Measurements from ENCODE around the gene MYH15.

MYH15 gene

DNA sequence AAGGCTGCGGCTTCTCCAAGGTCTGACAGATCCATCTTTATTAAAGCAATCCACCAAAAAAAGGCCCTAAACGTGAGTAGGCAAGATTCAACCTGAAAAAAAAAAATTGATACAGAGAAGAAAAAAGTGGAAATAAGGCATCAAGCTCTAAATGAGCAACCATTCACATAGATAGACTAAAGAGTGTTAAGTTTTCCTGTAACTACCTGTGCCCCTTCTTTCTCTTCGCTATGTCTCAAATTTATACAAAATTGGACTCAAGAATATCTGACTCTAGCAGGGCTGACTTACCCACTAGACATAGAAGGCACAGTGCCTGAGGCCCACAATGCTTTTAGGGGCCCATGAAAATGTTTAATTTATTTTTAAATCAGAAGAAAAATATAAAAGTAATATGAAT, at the start of gene MYH15:
Gene MYH15 (minus strand): TSS at position 101 of the 400 bp plus-strand sequence. CDS start 66 bp downstream, at position 35.
- DNase-seq, result no peak

DNA sequence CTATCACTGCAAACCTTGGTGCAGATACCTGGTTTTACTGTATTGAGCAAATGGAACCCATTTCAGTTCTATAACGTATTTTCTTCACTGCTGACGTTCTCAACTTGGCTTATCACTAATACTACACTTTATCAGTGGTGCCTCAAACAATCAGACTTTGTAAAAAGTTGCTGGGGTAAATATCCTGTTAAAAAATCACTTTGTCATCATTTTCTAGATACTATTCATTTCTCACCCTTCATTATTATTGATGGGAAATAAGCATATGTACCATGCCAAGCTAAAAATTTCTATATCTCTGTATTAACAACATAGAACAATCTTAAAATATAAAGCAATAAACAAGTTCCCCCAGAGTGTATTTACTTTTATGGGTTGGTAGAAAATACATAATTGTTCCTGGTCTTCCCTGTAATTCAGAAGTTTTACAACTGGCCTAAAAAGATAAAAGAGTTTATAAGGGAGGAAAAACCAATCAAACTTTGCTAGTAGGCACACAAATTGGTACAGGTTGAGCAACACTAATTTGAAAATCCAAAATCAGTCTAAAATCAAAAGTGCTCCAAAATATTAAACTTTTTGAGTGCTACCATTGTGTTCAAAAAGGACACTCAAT, 45.7 kb upstream of the MYH15 start:
- DNase-seq, result no peak

DNA sequence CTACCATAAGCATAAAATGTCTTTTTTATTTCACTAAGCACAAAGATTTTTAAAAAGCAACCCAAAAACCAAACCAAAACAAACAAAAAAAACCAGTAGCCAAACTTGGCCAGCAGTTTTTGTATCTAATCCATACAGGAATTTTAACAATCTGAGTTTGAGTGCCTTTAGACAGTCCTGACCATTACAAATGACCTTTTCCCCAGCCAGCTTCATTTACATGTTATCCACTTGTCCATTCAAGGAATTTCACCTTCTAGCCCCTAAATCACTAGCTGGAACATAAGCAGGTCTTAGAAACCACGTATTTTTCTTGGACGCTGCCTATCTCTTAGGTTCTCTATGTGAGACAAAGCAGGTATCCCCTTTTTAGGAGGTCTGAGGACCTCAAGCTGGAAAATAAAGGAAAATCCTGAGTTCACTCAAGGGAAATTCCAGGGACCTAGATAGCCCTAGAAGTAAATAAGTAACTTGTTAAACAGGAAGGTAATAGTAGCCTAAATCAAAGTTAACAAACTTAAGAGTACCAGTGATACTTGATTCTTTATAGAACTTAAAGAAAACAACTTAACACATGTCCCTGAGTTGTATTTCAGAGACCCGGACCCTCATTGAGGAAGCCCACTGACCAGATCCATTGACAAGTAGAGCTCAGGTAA, 44.6 kb upstream of the MYH15 start:
- DNase-seq, result no peak

DNA sequence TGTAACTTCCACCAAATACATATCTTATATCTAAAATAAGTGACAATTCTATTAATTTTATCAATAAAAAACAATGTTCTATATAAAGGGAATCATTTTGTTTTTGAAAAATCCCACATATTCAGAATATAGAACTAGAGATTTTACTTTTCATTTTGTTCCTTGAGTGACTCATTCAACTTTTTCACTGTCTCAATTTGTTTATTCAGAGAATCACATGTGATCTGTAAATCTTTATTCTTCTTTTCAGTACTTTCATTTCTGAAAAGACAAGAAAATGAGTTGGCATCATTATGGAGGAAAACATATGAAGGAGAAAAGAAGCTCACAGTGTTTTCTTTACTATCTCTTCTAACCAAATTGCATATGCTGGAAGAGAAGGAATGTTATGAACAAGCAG, 43.8 kb upstream of the MYH15 start:
- DNase-seq, result no peak

DNA sequence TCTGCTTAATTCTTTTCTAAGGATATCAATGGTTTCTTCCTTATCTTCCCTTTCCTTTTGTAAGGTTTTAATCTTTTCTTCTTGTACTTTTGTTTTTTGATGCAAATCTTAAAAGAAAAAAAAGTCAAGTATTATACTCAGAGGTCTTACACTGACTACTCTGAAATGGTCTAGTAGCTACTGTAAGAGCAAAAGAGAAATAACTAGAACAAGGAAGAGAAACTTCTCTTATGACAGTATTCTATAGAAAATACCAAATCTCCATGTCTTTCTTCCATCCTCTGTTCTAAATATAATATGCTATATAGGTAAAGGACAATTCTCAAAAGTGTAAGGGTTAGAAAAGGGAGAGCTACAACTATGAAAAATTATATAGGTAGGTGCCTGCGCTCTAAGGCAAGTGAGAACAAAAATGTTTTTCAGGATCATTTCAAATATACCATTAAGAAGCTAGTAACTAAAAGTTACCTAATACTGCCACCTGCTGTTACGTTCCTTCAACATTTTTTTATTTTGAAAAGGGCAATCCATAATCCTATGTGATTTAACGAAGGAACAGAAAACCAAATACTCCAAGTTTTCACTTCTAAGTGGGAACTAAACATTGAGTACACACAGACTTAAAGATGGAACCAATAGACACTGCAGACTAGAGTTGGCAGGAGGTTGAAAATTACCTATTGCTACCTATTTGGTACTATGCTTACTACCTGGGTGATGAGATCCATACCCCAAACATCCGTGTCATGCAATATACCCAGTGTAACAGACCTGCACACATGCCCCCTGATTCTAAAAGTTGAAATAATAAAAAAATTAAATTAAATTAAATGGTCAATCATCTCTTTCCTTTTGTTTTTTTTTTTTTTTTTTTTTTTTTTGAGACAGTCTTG, 42.1 kb upstream of the MYH15 start:
- DNase-seq, result no peak

DNA sequence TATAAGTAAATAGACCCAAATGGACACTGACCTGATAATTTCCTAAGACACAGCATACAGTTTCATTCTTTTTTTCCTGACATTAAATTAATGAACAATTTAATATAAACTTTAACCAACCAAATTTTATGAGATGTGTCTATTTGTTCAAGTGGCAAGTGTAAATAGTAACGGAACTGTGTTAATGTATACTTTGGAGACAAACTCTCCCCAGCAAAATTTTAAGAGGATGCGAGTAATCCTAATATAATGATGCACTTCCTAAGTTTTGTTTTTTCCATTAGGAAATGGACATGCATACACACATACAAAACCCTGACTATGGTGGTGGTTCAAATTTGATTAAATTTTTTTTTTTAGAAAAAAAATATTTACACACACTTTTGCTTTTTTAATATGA, 38.5 kb upstream of the MYH15 start:
- no peak for DNase-seq

DNA sequence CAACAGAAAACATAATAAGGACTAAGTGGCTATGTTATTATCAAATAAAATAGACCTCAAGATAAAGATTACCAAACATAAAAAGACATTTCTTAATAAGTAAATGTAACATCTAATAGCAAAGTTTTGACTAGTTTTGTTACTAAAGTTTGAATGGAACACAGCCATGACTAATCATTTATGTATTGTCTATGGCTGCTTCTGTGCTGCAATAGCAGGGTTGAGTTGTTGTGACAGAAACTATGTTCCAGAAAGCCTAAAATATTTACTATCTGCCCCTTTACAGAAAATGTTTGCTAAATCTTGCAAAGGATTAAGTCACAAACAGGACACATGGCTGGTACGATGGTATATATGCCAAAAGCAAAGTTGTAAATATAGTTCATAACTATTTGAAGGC, 37.9 kb upstream of the MYH15 start:
- no peak for DNase-seq

DNA sequence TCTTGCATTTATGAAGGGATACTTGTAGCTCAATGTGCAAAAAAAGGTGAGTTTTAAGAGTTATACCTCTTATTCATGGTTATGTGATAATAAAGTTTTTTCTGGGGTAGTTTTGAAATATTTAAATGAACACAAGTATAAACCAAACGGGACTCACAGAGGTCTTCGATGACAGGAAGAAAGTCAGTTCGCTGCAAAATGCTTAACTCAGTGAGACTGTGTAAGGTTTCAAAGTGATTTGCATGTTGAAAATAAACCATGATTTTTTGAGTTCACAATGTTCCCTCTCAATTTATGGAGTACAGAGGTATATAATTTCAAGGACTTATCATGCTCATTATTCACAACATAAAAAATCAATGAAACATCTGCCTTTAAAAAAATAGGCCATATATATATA, 36.3 kb upstream of the MYH15 start:
- DNase-seq, result no peak

DNA sequence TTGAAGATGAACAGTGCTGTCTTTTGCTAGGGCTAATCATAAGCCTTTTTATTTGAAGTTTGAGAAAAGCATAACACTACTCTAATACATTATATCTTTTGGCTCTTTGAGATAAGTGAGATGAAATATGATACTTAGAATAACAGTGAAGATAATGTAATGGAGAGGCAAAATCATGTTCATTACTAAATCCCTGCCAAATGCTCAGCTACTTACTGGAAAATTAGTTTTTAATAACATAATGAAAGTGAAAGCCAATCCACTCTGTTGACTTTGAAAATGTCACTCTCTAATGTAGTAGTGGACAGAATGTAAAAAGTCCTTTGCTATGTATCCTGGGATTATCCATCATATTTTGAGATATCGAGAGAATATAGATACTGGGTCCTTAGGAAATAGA, 35.9 kb upstream of the MYH15 start:
- no peak for DNase-seq

DNA sequence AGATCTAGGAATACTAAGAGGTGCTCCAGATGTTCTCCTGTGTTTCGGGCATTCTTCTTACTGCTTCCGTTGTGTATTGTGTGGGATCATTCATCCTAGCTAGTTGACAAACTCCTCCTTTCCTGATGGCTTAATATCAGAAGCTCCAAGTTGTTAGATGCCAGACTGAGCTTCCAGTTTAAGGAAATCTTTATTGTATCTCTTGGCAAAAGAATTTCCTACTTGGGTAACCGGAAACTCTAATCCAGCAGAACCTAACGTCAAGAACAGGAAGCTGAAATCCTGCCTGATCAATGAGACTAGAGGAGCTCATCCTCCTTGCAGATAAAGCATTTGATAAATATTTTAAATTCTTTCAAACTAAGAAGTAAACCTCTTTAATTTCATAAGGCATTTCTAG, 27.7 kb upstream of the MYH15 start:
- no peak for DNase-seq

DNA sequence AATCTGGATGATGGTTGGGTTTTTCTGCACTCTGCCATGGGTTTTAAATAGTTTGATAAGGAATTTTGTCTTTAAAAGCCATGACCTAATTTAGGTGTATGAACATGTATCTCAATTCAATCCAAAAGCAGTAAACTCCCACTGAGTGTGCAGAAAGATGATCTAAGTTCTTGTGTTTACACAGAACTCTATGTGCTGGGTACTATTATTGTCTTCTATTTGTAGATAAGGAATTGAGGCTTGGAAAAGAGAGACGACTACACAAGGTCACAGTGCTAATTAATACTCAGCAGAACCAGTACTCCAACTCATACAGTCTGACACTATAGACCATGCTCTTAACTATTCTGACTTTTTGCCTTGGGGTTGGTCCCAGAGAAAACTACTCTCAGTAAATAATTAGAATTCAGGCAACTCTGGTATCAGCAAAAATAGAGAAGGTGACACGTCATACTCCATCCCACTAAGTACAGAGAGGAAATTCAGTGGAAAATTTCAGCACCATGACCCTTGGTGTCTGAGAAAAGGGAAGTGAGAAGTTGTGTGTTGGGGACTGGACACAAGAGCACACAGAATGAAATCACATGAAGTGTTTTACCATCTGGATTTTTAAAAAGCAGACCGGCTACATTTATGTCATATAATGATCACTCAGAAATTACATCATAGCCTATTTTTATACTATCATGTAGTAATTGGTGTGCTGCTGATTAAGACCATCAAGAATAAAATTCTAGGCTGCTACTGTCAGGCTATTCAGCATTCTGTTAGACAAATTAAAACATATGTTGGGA, 18.3 kb upstream of the MYH15 start:
- no peak for DNase-seq

DNA sequence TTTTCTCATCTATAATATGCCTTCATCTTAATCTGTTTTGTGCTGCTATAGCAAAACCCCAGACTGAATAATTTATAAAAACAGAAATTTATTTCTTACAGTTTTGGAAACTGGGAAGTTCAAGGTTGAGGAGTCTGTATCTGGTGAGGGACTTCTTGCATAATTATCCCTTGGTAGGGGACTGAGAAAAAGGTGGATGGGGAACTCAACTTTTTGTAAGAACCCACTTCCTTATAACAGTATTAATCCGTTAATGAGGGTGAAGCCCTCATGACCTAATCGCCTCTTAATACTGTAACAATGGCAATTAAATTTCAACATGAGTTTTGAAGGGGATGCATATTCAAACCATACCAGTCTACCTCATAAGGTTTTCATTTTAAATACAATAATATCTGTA, 17.4 kb upstream of the MYH15 start:
- DNase-seq, result no peak

DNA sequence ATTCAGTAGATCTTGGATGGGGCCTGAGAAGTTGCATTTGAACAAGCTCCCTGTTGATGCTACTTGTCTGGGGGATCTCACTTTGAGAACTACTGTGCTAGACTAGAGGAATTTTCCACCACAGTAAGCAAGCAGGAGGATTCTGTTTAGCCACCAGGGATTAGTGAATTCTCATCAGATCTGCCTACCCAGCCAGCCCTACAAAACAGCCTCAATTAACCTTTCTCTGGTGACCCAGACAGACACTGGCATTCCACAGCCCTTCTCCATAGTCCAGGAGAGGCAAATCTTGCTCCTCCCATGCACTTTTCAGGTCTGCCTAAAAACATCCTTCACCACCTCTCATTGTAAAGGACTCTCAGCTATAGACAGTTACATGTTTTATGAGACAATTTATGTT, 16.7 kb upstream of the MYH15 start:
- DNase-seq, result no peak

DNA sequence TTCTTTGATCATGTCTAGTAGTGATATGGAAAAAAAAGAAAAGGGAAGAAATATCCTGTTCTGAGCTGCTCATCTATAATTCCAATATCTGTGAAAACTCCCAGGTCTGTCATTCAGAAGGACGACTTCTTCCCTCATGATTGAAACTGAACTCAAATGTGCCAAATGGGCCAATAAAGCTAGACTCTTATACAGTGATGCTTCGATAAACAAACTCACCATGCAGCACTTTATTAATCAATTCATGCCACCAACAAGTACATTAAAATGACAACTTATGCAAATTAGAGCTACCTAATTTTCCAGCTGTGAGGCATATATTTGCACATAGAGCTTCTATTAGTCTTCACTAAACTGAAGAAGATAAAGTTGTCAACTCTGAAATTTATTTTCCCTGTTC, 15.6 kb upstream of the MYH15 start:
- DNase-seq, result no peak

DNA sequence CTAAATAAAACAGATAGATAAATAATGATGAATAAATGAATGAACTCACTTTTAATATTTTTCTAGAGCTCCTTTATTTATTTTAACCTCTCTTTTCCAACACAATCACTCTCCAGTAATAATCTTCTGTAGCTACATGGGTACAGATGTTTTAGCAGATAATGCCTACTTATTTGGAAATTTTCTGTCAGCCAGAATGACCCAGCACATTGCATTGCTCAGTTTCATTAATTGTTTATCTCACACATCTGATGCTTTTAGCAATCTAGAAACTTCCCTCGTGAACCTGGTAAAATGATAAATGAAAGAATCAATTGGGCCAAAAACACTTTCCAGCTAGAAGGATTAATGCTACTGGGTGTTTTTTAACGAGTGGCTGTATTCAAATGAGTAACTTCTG, 14.9 kb upstream of the MYH15 start:
- DNase-seq, result no peak

DNA sequence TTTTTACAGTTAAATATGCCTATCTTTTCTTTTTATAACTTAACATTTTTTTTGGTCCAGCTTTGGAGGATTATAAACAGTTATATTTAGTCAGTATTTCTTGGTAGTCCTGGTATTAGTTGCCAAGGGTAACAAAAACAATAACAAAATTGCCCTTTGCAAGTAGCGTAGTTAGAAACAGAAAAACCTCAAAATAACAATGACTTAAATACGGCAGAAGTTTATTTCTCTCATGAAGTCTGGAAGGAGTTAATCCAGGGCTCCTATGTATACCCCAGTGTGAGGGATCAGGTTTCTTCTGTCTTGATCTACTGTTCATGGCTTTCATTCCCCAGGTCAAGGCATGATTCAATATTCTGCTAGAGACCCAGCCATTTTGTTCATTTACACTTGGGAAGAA, 14.1 kb upstream of the MYH15 start:
- no peak for DNase-seq

DNA sequence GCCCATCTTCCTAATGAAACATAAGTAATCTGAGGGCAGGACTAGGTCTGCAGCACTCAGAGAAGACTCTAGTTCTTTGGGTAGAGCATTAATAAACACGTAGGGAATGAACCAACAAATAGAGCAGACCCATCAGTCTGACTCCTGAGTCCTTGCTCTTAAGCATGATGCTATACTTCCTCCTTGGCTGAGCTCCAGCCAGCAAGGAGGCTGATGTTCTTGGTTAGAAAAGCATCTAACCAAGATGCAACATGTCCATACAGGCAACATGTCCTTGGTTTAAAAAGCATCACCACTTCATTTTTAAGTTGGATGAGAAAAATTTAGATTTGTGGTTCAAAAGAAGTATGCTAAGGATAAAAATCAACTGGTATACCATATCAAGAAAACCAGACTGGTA, 8.5 kb upstream of the MYH15 start:
- no peak for DNase-seq

DNA sequence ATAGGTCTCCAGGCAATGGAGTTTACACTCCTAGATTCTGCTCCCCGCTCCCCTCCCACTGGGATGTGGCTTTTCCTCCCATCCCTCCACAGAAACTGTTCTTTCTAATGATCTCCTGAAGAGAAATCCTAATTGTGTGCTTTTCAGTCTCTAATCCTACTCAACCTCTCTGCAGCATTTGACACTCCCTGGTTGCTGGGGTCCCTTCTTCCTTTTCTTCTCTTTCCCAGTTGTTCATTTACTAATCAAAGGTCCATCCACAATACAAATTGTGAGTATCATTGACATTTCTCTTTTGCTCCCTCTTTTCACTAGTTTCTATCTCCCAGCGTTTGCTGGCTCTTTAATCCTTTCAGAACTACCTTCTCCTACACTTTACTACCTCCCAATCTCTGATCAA, 6.5 kb upstream of the MYH15 start:
- DNase-seq, result no peak

DNA sequence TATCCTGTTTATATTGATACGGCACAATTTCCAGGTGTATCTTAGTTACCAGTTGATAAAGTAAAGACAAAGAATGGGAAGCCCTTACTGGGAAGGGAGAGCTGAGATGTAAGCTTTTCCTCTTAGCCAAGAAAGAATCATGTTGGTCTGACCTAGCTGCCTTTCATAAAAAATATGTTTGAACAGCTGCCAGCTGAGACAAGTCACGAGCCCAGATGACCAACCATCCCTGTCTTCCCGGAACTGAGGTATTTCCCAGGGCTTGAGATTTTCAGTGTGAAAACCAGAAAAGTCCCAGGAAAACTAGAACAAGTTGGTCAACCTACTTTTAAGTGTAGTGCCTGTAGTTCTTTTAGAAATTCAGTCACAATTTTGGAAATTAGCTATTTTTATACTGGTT, 3.6 kb upstream of the MYH15 start:
- no peak for DNase-seq

DNA sequence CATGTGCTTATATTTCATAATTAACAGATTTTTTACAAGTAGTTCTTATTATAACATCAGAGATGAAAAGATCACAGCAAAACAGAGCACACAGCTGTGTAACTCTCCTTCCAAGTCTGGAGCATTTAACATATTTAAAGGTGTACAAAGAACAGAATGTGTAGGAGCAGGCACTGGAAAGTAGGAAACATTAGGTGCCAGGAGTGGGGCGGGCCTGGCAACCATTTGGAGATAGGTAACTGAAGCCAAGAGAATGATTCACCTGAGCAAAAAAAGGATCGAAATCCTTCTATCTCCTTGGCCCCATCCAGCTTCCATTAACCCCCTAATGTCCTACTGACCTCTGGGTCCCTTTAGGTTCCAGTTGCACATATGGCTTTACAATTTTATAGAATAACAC, 2.3 kb upstream of the MYH15 start:
- no peak for DNase-seq

DNA sequence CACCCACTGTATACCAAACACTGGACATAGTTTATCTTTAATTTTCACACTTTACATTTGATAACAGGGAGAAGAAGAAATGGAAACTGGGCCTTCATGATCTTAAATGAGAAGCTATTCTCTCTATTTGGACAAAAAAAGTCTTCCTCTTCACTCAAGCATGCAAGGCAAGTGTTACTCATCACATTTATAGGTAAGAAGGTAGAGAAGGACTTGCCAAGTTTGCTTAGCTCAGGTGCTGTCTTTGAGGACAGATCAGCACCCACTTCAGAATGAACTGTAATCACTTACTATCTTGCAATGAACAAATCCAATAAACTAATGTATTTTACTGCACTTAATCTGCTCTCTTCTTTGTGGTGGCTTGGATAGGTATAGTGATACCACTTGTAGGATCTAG, 1.1 kb upstream of the MYH15 start:
- DNase-seq, result no peak

DNA sequence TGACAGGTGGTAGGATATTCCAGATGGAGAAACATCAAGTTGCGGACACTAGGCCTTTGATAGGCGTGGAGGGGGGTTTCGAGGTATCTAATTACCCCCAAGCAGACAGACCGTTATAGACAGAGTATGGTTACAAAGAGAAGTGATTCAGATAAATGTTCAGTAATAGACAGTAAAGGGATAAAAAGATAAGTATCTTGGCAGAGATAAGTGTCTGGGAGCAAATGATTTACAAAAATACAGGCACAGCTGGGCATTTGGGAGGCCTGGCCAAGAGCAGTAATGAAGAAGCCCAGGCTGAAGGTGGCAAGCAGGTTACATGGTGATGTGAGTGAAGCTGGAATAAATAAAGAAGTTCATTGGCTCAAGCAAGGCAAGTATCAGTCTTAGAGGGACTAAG, 659 bp upstream of the MYH15 start:
- no peak for DNase-seq

DNA sequence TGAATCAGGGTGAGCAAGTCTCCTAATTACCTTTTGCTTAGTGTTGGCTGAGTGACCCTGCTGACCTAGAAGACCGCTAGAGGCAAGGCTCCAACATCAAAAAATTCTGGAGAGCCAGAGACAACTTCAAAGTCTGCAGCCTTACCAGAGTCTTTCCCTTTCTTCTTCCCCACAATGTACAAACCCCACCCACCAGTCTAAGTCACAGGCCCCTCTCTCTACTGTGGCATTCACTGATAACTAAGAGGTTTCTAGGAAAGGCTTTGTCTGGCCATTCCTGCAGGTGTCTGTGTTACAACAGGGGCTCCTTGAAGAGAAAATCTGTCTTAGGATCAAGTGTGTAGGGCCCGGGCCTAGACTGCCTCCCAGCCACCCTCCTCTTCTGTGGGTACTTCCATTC, 525 bp downstream of the MYH15 start:
- no peak for DNase-seq
